Right kidney (tissue), 9 donors: ENCODE measurements around the gene HTT.

ENCODE experiments used
- DNase-seq: peaks from one replicate; pipeline ENCODE4 v3.0.0-alpha.2; 2016
- long read RNA-seq, 8 donors: transcript quantifications; one replicate each; lab custom pipeline, GENCODE V29; 2026

HTT gene
- long read RNA-seq, donor 1 = 0 reads
- long read RNA-seq, donor 2 = 0 reads
- long read RNA-seq, donor 3 = 0 reads
- long read RNA-seq, donor 4, partial matches to known transcripts = 5 of 6 reads
- long read RNA-seq, donor 4, other reads (novel, unspliced or antisense) = 0 of 6 reads
- long read RNA-seq, donor 5, partial matches to known transcripts = 8 of 9 reads
- long read RNA-seq, donor 5, other reads (novel, unspliced or antisense) = 0 of 9 reads
- long read RNA-seq, donor 6, partial matches to known transcripts = 6 of 6 reads
- long read RNA-seq, donor 6, other reads (novel, unspliced or antisense) = 0 of 6 reads
- long read RNA-seq, donor 7, partial matches to known transcripts = 29 of 30 reads
- long read RNA-seq, donor 7, other reads (novel, unspliced or antisense) = 0 of 30 reads
- long read RNA-seq, donor 8, partial matches to known transcripts = 5 of 6 reads
- long read RNA-seq, donor 8, other reads (novel, unspliced or antisense) = 0 of 6 reads

DNA sequence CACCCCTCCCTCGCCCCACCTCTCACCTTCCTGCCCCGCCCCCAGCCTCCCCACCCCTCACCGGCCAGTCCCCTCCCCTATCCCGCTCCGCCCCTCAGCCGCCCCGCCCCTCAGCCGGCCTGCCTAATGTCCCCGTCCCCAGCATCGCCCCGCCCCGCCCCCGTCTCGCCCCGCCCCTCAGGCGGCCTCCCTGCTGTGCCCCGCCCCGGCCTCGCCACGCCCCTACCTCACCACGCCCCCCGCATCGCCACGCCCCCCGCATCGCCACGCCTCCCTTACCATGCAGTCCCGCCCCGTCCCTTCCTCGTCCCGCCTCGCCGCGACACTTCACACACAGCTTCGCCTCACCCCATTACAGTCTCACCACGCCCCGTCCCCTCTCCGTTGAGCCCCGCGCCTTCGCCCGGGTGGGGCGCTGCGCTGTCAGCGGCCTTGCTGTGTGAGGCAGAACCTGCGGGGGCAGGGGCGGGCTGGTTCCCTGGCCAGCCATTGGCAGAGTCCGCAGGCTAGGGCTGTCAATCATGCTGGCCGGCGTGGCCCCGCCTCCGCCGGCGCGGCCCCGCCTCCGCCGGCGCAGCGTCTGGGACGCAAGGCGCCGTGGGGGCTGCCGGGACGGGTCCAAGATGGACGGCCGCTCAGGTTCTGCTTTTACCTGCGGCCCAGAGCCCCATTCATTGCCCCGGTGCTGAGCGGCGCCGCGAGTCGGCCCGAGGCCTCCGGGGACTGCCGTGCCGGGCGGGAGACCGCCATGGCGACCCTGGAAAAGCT, at the start of gene HTT, which contains the start of gene HTT-AS:
HTT (plus strand) TSS at position 604 of the 768 bp plus-strand sequence; CDS start at position 749, 145 bp downstream.
HTT-AS (minus strand) TSS at position 461 of the 768 bp plus-strand sequence.
- DNase-seq = peak; percentile 99

DNA sequence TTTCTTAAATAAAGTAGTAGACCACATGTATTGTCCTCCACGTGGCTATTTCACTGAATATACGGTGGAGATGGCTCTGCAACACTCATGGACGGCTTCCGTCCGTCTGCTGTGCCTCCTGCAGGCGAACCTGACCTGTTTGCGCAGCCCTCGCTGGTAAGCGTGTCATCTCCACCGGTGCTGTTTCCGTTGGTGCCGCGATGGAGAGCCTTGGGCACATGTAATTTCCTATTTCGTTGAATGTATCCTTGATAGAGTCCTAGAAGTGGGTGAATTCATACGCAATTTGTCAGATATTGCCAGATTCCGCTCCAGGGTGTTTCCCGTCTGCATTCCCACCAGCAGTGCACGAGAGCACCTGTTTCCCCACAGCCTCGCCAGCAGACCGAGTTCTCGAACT, 48.6 kb upstream of the HTT start:
- no peak for DNase-seq

GRCh38 chr4:3026540-3026939, 47.9 kb upstream of the HTT start:
- no peak for DNase-seq

- no peak for DNase-seq
Observed at GRCh38 chr4:3029464-3029863, 45.0 kb upstream of the HTT start.

DNA sequence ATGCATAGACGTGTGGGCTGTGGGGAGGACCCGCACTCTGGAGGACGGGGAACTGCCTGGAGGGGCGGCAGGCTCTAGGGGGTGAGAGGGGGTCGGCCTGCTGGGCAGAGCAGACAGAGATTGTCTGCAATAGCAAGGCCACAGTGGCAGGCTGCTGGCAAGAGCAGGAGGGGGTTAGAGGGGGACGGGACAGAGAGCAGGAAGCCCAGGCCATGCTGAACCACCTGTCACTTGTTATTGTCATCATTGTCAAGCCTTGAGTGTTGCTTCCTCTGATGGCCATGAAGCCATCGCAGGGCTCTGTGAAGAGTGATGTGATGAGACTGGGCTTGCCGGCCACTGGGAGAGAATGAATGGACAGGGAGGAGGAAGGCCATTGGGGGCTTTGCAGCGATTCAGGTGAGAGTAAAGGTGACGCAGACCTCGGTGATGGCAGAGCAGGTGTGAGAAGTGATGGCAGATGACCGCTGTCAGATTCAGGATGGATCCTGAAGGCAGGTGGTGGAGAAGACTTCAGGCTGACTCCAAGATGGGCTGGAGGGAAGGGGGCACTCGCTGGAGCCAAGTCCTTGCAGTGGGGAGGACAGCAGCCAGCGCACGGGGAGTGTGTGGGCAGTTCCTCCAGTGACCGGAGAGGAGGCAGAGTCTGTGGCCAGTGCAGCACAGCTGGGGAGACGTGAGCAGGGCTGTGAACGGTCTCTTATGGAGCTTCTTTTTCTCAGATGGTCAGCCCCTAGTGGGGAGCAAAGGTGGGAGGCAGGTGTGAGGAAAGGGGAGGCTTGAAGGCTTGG, 43.7 kb upstream of the HTT start:
- no peak for DNase-seq

DNA sequence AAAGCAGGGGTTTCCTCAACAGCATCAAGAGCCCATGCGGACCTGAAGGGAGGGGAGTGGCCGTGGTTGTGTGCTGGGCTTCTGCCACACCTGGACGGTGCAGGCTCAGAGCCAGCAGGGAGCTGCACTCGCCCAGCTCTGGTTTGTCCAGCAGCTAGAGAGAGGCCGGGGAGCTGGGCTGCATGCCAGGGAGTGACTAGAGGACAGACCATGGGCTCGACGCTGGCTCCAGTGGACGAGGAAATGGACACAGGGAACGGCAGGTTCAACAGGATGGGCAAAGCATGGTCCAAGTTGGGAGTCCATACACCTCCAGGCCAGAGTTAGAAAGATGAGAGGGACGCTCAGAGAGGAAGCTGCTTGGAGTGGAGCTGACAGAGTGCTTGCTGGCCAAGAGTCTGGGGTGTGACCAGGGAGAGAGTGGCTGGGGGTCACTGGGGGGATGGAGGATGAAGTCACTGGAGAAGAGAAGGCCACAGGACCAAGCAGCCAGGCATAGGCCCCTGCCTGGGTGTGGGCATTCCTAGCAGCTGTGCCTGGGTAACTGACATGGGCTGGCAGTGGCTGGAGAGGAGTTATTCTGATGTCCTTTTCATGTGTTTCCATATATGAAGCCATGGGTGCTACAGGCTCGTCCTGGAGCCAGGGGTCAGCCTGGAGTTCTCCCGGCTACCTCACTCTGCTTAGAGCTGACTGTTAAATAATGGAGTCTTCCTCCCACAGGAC, 43.0 kb upstream of the HTT start:
- no peak for DNase-seq

GRCh38 chr4:3034231-3034630, 40.2 kb upstream of the HTT start:
- DNase-seq = no peak

- no peak for DNase-seq
Observed at GRCh38 chr4:3035249-3035648, 39.2 kb upstream of the HTT start.

DNA sequence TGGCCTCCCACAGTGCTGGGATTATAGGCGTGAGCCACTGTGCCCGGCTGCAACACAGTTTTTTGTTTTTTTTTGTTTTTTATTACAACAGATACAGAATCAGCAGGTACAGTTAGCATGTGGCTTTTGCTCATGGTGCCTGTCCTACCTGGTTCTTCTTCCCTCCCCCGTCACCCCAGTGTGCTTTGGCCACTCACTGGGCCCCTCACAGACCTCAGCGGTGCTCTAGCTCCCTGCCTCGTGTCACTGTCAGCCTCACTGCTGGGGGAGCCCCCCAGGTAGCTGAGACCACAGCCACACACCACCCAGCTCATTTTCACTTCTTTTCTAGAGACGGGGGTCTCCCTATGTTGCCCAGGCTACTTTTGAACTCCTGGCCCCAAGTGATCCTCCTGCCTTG, 38.8 kb upstream of the HTT start:
- no peak for DNase-seq

- DNase-seq = no peak
Observed at GRCh38 chr4:3036131-3036952, 38.1 kb upstream of the HTT start.

DNA sequence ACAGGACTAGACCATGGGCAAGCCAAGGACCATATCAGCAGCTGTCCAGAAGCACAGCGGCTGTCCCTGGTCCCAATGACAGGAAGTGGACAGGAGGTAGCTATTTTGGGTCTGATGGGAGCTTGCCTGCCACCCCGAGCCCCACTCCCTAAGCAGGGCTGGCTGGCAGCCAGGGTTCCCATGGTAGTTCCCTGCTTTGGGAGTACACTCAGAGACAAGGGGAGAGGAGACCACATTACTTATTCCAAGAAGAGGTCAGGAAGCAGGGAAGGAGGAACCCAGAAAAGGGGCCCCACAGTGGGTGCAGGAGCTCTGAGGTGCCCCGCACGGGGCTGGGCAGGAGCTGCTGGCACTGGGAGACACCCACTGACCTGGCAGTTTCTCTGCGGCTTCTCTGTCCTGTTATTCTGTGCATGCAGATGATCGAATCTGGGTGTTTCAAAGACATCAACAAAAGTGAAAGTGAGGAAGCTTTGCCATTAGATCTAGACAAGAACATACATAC, 36.5 kb upstream of the HTT start:
- DNase-seq = no peak

DNA sequence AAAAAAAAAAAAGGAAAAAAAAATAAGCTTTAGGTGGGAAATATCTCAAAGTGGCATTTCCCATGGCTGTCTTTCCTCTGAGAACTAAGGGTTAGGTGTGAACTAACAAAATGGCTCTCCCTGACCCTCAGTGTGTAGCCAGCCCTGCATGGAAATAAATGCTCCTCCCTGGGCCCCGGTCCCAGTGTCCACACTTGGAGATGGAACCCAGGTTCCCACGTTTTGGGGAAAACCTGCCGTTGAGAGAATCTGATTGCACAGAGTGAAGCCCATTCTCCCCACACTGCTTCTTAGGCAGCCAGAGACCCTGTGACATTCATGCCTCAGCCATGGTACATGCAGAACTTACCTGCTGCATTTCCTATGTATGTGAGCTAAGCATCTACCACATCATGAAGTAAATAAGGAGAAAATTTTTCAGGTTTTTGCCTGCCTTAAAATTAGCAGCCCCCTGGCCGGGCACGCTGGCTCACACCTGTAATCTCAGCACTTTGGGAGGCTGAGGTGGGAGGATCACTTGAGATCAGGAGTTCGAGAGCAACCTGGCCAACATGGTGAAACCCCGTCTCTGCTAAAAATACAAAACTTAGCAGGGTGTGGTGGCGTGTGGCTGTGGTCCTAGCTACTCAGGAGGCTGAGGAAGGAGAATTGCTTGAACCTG, 34.6 kb upstream of the HTT start:
- DNase-seq = no peak

- no peak for DNase-seq
Observed at GRCh38 chr4:3040452-3041191, 33.9 kb upstream of the HTT start.

GRCh38 chr4:3041192-3042142, 33.0 kb upstream of the HTT start:
- peak; percentile 71 for DNase-seq

- DNase-seq = no peak
Observed at GRCh38 chr4:3042226-3042625, 32.3 kb upstream of the HTT start.

DNA sequence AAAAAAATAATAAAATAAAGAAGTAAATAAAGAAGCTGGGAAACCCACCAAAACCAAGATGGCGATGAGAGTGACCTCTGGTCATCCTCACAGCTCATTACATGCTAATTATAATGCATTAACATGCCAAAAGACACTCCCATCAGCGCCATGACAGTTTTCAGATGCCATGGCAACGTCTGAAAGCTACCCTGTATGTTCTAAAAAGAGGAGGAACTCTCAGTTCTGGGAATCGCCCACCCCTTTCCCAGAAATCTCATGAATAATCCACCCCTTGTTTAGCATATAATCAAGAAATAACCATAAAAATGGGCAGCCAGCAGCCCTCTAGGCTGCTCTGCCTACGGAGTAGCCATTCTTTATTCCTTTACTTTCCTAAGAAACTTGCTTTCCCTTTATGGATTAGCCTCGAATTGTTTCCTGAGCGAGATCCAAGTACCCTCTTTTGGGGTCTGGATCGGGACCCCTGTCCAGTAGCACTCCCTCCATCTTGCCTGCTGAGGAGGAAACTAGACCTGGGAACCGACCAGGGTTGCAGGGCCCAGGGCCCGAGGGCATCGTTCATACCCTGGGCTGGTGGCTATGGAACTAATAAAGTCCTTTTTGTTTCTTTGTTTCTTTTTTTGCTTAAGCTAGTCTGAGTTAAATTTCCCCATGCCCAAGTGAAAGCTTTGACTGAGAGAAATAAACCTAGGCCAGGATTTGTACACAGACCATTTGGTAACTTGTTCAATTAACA, 31.0 kb upstream of the HTT start:
- no peak for DNase-seq
